GM10248 (cell line): ENCODE measurements around the gene OR4D6.

Source experiments
- CTCF ChIA-PET: fragments of 300-600 bp; sonication (Branson Sonifier 250); formaldehyde crosslinking; extraction: SDS; loops from one replicate; lab custom pipeline; 2021; ENCODE audit warnings: antibody characterized with exemption; lab: Yijun Ruan, JAX
- POLR2A ChIA-PET: fragments of 350-650 bp; sonication (Branson Sonifier 250); formaldehyde crosslinking; extraction: SDS; loops from one replicate; lab custom pipeline; 2020; ENCODE audit warnings: antibody characterized with exemption; lab: Yijun Ruan, JAX
- DNase-seq: peaks from one replicate; pipeline ENCODE4 v3.0.0; 2012; ENCODE audit errors: extremely low spot score
- CTCF ChIP-seq: IDR thresholded peaks from 2 replicates; pipeline ENCODE4 v1.5.1; 2012; ENCODE audit warnings: mild to moderate bottlenecking, low read depth; ENCODE audit errors: extremely low read depth, missing control alignments, control extremely low read depth

OR4D6 gene

GRCh38 chr11:59479906-59480305 lies 23.1 kb downstream of the OR4D6 start:
- ChIA-PET POLR2A (no interaction called here), CTCF (no interaction called here)
- no peak for DNase-seq
- TF ChIP-seq CTCF, result no peak

GRCh38 chr11:59480359-59480758 lies 23.6 kb downstream of the OR4D6 start:
- ChIA-PET POLR2A (no interaction called here), CTCF (no interaction called here)
- no peak for DNase-seq
- no peak for TF ChIP-seq CTCF

- CTCF ChIA-PET, result interaction anchor here (1.2 kb wide), 1 partner anchor 35 kb away, joined by 3 read pairs; no protein-coding TSS in a partner anchor
- DNase-seq, result no peak
- TF ChIP-seq CTCF, result no peak
- POLR2A ChIA-PET, result no interaction called here
These were observed 45.2 kb downstream of the OR4D6 start for GRCh38 chr11:59501931-59502330.

GRCh38 chr11:59503276-59503675 lies 46.5 kb downstream of the OR4D6 start, which contains the start of gene OR4D11:
OR4D11 (plus strand) TSS chr11:59503576; CDS start chr11:59503576, 0 bp downstream.
- TF ChIP-seq CTCF, result no peak
- no peak for DNase-seq
- POLR2A ChIA-PET, result no interaction called here
- CTCF ChIA-PET, result no interaction called here
